ENCODE results near the gene PLXNA2.

DNA sequence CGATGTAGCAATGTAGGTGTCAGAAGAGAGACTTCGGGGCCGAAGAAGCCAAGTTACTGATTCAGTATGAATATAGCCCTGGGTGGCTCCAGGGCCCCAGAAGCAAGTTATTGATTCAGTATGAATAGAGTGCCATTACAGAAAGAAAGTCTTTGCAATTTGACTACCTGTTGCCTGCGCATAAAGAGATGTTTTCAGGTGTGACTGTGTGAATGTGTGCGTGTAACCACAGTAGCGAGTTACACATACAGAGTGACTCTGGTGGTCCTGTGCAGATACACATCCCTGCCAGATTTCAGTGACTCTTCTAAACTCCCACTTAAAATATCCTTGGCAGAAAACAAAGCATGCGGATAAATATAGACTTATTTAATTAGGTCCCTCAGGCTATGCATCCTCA, 190.5 kb downstream of the PLXNA2 start:
- TF ChIP-seq, protein P1, sequence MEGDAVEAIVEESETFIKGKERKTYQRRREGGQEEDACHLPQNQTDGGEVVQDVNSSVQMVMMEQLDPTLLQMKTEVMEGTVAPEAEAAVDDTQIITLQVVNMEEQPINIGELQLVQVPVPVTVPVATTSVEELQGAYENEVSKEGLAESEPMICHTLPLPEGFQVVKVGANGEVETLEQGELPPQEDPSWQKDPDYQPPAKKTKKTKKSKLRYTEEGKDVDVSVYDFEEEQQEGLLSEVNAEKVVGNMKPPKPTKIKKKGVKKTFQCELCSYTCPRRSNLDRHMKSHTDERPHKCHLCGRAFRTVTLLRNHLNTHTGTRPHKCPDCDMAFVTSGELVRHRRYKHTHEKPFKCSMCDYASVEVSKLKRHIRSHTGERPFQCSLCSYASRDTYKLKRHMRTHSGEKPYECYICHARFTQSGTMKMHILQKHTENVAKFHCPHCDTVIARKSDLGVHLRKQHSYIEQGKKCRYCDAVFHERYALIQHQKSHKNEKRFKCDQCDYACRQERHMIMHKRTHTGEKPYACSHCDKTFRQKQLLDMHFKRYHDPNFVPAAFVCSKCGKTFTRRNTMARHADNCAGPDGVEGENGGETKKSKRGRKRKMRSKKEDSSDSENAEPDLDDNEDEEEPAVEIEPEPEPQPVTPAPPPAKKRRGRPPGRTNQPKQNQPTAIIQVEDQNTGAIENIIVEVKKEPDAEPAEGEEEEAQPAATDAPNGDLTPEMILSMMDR (IDR thresholded peaks at IDR 0.05; ENCODE audit: extremely low read depth in 1 of 2, insufficient read depth in 1 of 2, low read depth in 1 of 2, low read length in 2 of 2): no peak
- TF ChIP-seq EZH2 (IDR thresholded peaks at IDR 0.05; ENCODE audit: borderline replicate concordance, low read depth, low read length, severe bottlenecking): no peak
- no peak for TF ChIP-seq JUN (IDR thresholded peaks at IDR 0.05; ENCODE audit: borderline replicate concordance, insufficient read depth, insufficient read length, low read depth)
- TF ChIP-seq MYC (IDR thresholded peaks at IDR 0.05; ENCODE audit: low read depth, low read length): no peak
